ENCODE data around the gene ESYT2. TPM values are rescaled to one million over a fixed set of nuclear protein-coding genes. Genes with fewer than 3 reads are reported as not detected.

The ESYT2 gene
- total RNA-seq, 2 experiments from 2014 or later = 116 to 124 TPM

GRCh38 chr7:158726277-158726807 lies 103.0 kb downstream of the ESYT2 start:
- CTCF ChIA-PET = interaction anchor here (1.3 kb wide), 1 partner anchor 31 kb away, joined by 4 read pairs; no protein-coding TSS in a partner anchor
- DNase-seq = no peak
- Mint-ChIP-seq H3K27me3 (no peaks in the 10 kb centered on the region), H3K4me1 (peaks cover 10% of the 10 kb centered on the region), H3K36me3 (ENCODE audit: low read depth) (peaks cover 15% of the 10 kb centered on the region), H3K4me3 (no peak overlapping the region), H3K27ac (peak overlapping the region; percentile 51), H3K9me3 (no peaks in the 10 kb centered on the region)
- POLR2A ChIA-PET = no interaction called here

GRCh38 chr7:158725506-158725800 lies 103.9 kb downstream of the ESYT2 start:
- POLR2A ChIA-PET = no interaction called here

GRCh38 chr7:158724658-158725505 lies 104.4 kb downstream of the ESYT2 start:
- H3K36me3 Mint-ChIP-seq (ENCODE audit: low read depth) = peaks cover 7% of the 10 kb centered on the region
- POLR2A ChIA-PET = no interaction called here

More at GRCh38 chr7:158725506-158725800, 103.9 kb downstream of the ESYT2 start:
- CTCF ChIA-PET = interaction anchor here (1.3 kb wide), 1 partner anchor 30 kb away, joined by 4 read pairs; no protein-coding TSS in a partner anchor
- Mint-ChIP-seq H3K27ac (no peak overlapping the region), H3K4me3 (no peak overlapping the region), H3K4me1 (peaks cover 6% of the 10 kb centered on the region), H3K36me3 (ENCODE audit: low read depth) (peaks cover 12% of the 10 kb centered on the region), H3K9me3 (no peaks in the 10 kb centered on the region), H3K27me3 (no peaks in the 10 kb centered on the region)
- no peak for DNase-seq

GRCh38 chr7:158723714-158724385 lies 105.5 kb downstream of the ESYT2 start:
- DNase-seq = no peak
- ChIA-PET POLR2A (no interaction called here), CTCF (interaction anchor here (1.2 kb wide), 1 partner anchor 19 kb away, joined by 4 read pairs; the partner anchor contains the start of gene NCAPG2)

More at GRCh38 chr7:158724658-158725505, 104.4 kb downstream of the ESYT2 start:
- no peak overlapping the region for H3K27ac Mint-ChIP-seq
- CTCF ChIA-PET = no interaction called here
- no peak for DNase-seq
- peaks cover 1% of the 10 kb centered on the region for H3K4me1 Mint-ChIP-seq
- H3K9me3 Mint-ChIP-seq = no peaks in the 10 kb centered on the region
- H3K27me3 Mint-ChIP-seq = peaks cover under 1% of the 10 kb centered on the region
- no peak overlapping the region for H3K4me3 Mint-ChIP-seq

GRCh38 chr7:158723266-158723665 lies 106.0 kb downstream of the ESYT2 start:
- H3K27ac Mint-ChIP-seq = no peak overlapping the region
- H3K9me3 Mint-ChIP-seq = no peaks in the 10 kb centered on the region
- no peak for DNase-seq
- H3K4me1 Mint-ChIP-seq = no peaks in the 10 kb centered on the region
- H3K36me3 Mint-ChIP-seq (ENCODE audit: low read depth) = no peaks in the 10 kb centered on the region
- H3K27me3 Mint-ChIP-seq = peaks cover 9% of the 10 kb centered on the region
- H3K4me3 Mint-ChIP-seq = no peak overlapping the region
- CTCF ChIA-PET = interaction anchor here (1.2 kb wide), 1 partner anchor 19 kb away, joined by 4 read pairs; the partner anchor contains the start of gene NCAPG2
- POLR2A ChIA-PET = no interaction called here

More at GRCh38 chr7:158723714-158724385, 105.5 kb downstream of the ESYT2 start:
- H3K36me3 Mint-ChIP-seq (ENCODE audit: low read depth) = peaks cover 3% of the 10 kb centered on the region
- no peaks in the 10 kb centered on the region for H3K4me1 Mint-ChIP-seq
- H3K4me3 Mint-ChIP-seq = no peak overlapping the region
- no peaks in the 10 kb centered on the region for H3K9me3 Mint-ChIP-seq
- H3K27ac Mint-ChIP-seq = no peak overlapping the region
- H3K27me3 Mint-ChIP-seq = peaks cover 3% of the 10 kb centered on the region

GRCh38 chr7:158722574-158723237 lies 106.6 kb downstream of the ESYT2 start:
- Mint-ChIP-seq H3K36me3 (ENCODE audit: low read depth) (no peaks in the 10 kb centered on the region), H3K27ac (no peak overlapping the region), H3K4me3 (no peak overlapping the region), H3K27me3 (peaks cover 12% of the 10 kb centered on the region), H3K4me1 (no peaks in the 10 kb centered on the region), H3K9me3 (no peaks in the 10 kb centered on the region)
- ChIA-PET POLR2A (no interaction called here), CTCF (no interaction called here)
- no peak for DNase-seq

GRCh38 chr7:158720112-158720511 lies 109.2 kb downstream of the ESYT2 start:
- Mint-ChIP-seq H3K4me1 (no peaks in the 10 kb centered on the region), H3K36me3 (ENCODE audit: low read depth) (no peaks in the 10 kb centered on the region), H3K27ac (no peak overlapping the region), H3K9me3 (no peaks in the 10 kb centered on the region), H3K27me3 (peaks cover 29% of the 10 kb centered on the region), H3K4me3 (no peak overlapping the region)
- CTCF ChIA-PET = interaction anchor here (1.5 kb wide), 1 partner anchor 22 kb away, joined by 4 read pairs; no protein-coding TSS in a partner anchor
- POLR2A ChIA-PET = no interaction called here
- no peak for DNase-seq

GRCh38 chr7:158716802-158717201 lies 112.5 kb downstream of the ESYT2 start:
- ChIA-PET POLR2A (no interaction called here), CTCF (interaction anchor here (1.2 kb wide), 1 partner anchor 9 kb away, joined by 3 read pairs; no protein-coding TSS in a partner anchor)
- no peak overlapping the region for H3K4me3 Mint-ChIP-seq
- no peak overlapping the region for H3K27ac Mint-ChIP-seq
- peaks cover 5% of the 10 kb centered on the region for H3K36me3 Mint-ChIP-seq (ENCODE audit: low read depth)
- peaks cover 37% of the 10 kb centered on the region for H3K27me3 Mint-ChIP-seq
- H3K9me3 Mint-ChIP-seq = peaks cover 4% of the 10 kb centered on the region
- DNase-seq = no peak
- peaks cover 5% of the 10 kb centered on the region for H3K4me1 Mint-ChIP-seq

GRCh38 chr7:158710651-158711102 lies 118.6 kb downstream of the ESYT2 start:
- Mint-ChIP-seq H3K4me3 (no peak overlapping the region), H3K9me3 (peaks cover 16% of the 10 kb centered on the region), H3K4me1 (peaks cover 23% of the 10 kb centered on the region), H3K36me3 (ENCODE audit: low read depth) (peaks cover 25% of the 10 kb centered on the region), H3K27me3 (peaks cover 10% of the 10 kb centered on the region), H3K27ac (peak overlapping the region; percentile 63)
- ChIA-PET CTCF (no interaction called here), POLR2A (no interaction called here)
- DNase-seq = peak; percentile 32

- CTCF ChIA-PET = interaction anchor here (0.6 kb wide), 1 partner anchor 9 kb away, joined by 3 read pairs; no protein-coding TSS in a partner anchor
- peaks cover 37% of the 10 kb centered on the region for H3K4me1 Mint-ChIP-seq
- H3K27me3 Mint-ChIP-seq = peaks cover 4% of the 10 kb centered on the region
- DNase-seq = no peak
- H3K36me3 Mint-ChIP-seq (ENCODE audit: low read depth) = peaks cover 38% of the 10 kb centered on the region
- H3K4me3 Mint-ChIP-seq = no peak overlapping the region
- no peak overlapping the region for H3K27ac Mint-ChIP-seq
- H3K9me3 Mint-ChIP-seq = peaks cover 16% of the 10 kb centered on the region
- POLR2A ChIA-PET = interaction anchor here (1.1 kb wide), 1 partner anchor 156 kb away, joined by 3 read pairs; no protein-coding TSS in a partner anchor
Measured at GRCh38 chr7:158707610-158708009, 121.7 kb downstream of the ESYT2 start.

- Mint-ChIP-seq H3K36me3 (ENCODE audit: low read depth) (peaks cover 41% of the 10 kb centered on the region), H3K9me3 (peaks cover 13% of the 10 kb centered on the region), H3K27ac (no peak overlapping the region), H3K4me1 (peaks cover 39% of the 10 kb centered on the region), H3K4me3 (peak overlapping the region; percentile 89), H3K27me3 (peaks cover under 1% of the 10 kb centered on the region)
- POLR2A ChIA-PET = interaction anchor here (1.1 kb wide), 1 partner anchor 157 kb away, joined by 3 read pairs; no protein-coding TSS in a partner anchor
- no peak for DNase-seq
- CTCF ChIA-PET = interaction anchor here (0.7 kb wide), 1 partner anchor 270 kb away, joined by 3 read pairs; no protein-coding TSS in a partner anchor
Measured at GRCh38 chr7:158706710-158707590, 122.4 kb downstream of the ESYT2 start.

Measured in activated CD4-positive, alpha-beta T cell treated with anti-CD3 and anti-CD28 coated beads, Interleukin-2, amount 10 ng/mL, durations not matched to agents 7 days and 5 days (primary cell).